ENCODE data around the gene PARN. TPM values are rescaled to one million over a fixed set of nuclear protein-coding genes. Genes with fewer than 3 reads are reported as not detected.

Gene PARN
- polyA plus RNA-seq, 1 donor from 2014 or later = 22.3 TPM

- H2AFZ ChIP-seq (ENCODE audit: low read depth, low read length) = no peak overlapping the region
- no peaks in the 10 kb centered on the region for H3K36me3 ChIP-seq (ENCODE audit: insufficient read depth, low read length)
- no peak overlapping the region for H3K27ac ChIP-seq (ENCODE audit: low read length)
- H3K27me3 ChIP-seq (ENCODE audit: insufficient read depth, low read depth, low read length) = no peaks in the 10 kb centered on the region
- no peaks in the 10 kb centered on the region for H3K9me2 ChIP-seq (ENCODE audit: insufficient read depth, low read length)
- H4K20me1 ChIP-seq (ENCODE audit: insufficient read depth) = no peaks in the 10 kb centered on the region
- no peak overlapping the region for H3K9ac ChIP-seq (ENCODE audit: low read length)
- H3K4me3 ChIP-seq (ENCODE audit: low read length) = no peak overlapping the region
- H3K4me2 ChIP-seq (ENCODE audit: low read length) = no peak overlapping the region
- H3K9me3 ChIP-seq (ENCODE audit: low read length) = no peaks in the 10 kb centered on the region
- no peaks in the 10 kb centered on the region for H3K79me2 ChIP-seq (replicated peaks; ENCODE audit: insufficient read depth, low read length)
- no peak for TF ChIP-seq TAF1 (IDR thresholded peaks at IDR 0.05; ENCODE audit: low read depth)
- TF ChIP-seq EZH2 (IDR thresholded peaks at IDR 0.05; ENCODE audit: borderline replicate concordance, insufficient read depth, low read length, poor library complexity, severe bottlenecking) = no peak
- TF ChIP-seq CTCF (IDR thresholded peaks at IDR 0.05; ENCODE audit: poor library complexity, severe bottlenecking) = no peak
- TF ChIP-seq POLR2AphosphoS5 (IDR thresholded peaks at IDR 0.05) = no peak
- TF ChIP-seq EP300 (conservative IDR thresholded peaks at IDR 0.05; ENCODE audit: poor library complexity, severe bottlenecking) = no peak
- TF ChIP-seq SMC3 (conservative IDR thresholded peaks at IDR 0.05; ENCODE audit: poor library complexity) = no peak
- TF ChIP-seq REST (IDR thresholded peaks at IDR 0.05; ENCODE audit: borderline replicate concordance) = no peak
- TF ChIP-seq RAD21 (conservative IDR thresholded peaks at IDR 0.05) = no peak
- TF ChIP-seq MXI1 (conservative IDR thresholded peaks at IDR 0.05; ENCODE audit: poor library complexity, severe bottlenecking) = no peak
- no peaks in the 10 kb centered on the region for H3F3A ChIP-seq (ENCODE audit: insufficient read depth, low read length, poor library complexity, severe bottlenecking)
These were observed 64.4 kb downstream of the PARN start for GRCh38 chr16:14565688-14566025.

GRCh38 chr16:14564861-14565687 lies 65.0 kb downstream of the PARN start:
- no peak overlapping the region for H3K4me2 ChIP-seq (ENCODE audit: low read length)
- no peaks in the 10 kb centered on the region for H3K36me3 ChIP-seq (ENCODE audit: insufficient read depth, low read length)
- H3K9me3 ChIP-seq (ENCODE audit: low read length) = no peaks in the 10 kb centered on the region
- H3K9ac ChIP-seq (ENCODE audit: low read length) = no peak overlapping the region
- no peaks in the 10 kb centered on the region for H3K79me2 ChIP-seq (replicated peaks; ENCODE audit: insufficient read depth, low read length)
- no peaks in the 10 kb centered on the region for H3F3A ChIP-seq (ENCODE audit: insufficient read depth, low read length, poor library complexity, severe bottlenecking)
- no peaks in the 10 kb centered on the region for H4K20me1 ChIP-seq (ENCODE audit: insufficient read depth)
- no peaks in the 10 kb centered on the region for H3K27me3 ChIP-seq (ENCODE audit: insufficient read depth, low read depth, low read length)
- H3K27ac ChIP-seq (ENCODE audit: low read length) = no peak overlapping the region
- no peak overlapping the region for H2AFZ ChIP-seq (ENCODE audit: low read depth, low read length)
- H3K4me3 ChIP-seq (ENCODE audit: low read length) = no peak overlapping the region
- TF ChIP-seq CTCF (IDR thresholded peaks at IDR 0.05; ENCODE audit: poor library complexity, severe bottlenecking) (no peak), EZH2 (IDR thresholded peaks at IDR 0.05; ENCODE audit: borderline replicate concordance, insufficient read depth, low read length, poor library complexity, severe bottlenecking) (no peak), SMC3 (conservative IDR thresholded peaks at IDR 0.05; ENCODE audit: poor library complexity) (no peak), TAF1 (IDR thresholded peaks at IDR 0.05; ENCODE audit: low read depth) (no peak), RAD21 (conservative IDR thresholded peaks at IDR 0.05) (no peak), MXI1 (conservative IDR thresholded peaks at IDR 0.05; ENCODE audit: poor library complexity, severe bottlenecking) (no peak), REST (IDR thresholded peaks at IDR 0.05; ENCODE audit: borderline replicate concordance) (no peak), POLR2AphosphoS5 (IDR thresholded peaks at IDR 0.05) (no peak), EP300 (conservative IDR thresholded peaks at IDR 0.05; ENCODE audit: poor library complexity, severe bottlenecking) (no peak)
- H3K9me2 ChIP-seq (ENCODE audit: insufficient read depth, low read length) = no peaks in the 10 kb centered on the region

All from neural cell (in vitro differentiated cells).